ENCODE results near the gene ZBTB17. TPM values are rescaled to one million over a fixed set of nuclear protein-coding genes. Genes with fewer than 3 reads are reported as not detected.

The ZBTB17 gene
- total and polyA plus RNA-seq, 9 of the 15 experiments (the other 6 are each of a cell fraction or from before 2014, with no cell fraction given): 1.1 to 53.4 (median 29.6) TPM

- TF ChIP-seq EHMT2 (IDR thresholded peaks at IDR 0.05): no peak
- no peak for TF ChIP-seq NFATC3 (IDR thresholded peaks at IDR 0.05)
- TF ChIP-seq SNIP1 (IDR thresholded peaks at IDR 0.05; ENCODE audit: low read depth): no peak
- TF ChIP-seq YBX1 (IDR thresholded peaks at IDR 0.05): no peak
- TF ChIP-seq ZNF124 (CRISPR knock-in tag; IDR thresholded peaks at IDR 0.05): no peak
- TF ChIP-seq XRCC4 (IDR thresholded peaks at IDR 0.05; ENCODE audit: extremely low read depth, insufficient read depth, insufficient read length): no peak
- no peak; the same call in 1 of the 2 replicates for TF ChIP-seq ZBTB2 (IDR thresholded peaks at IDR 0.05)
- TF ChIP-seq, protein P1, sequence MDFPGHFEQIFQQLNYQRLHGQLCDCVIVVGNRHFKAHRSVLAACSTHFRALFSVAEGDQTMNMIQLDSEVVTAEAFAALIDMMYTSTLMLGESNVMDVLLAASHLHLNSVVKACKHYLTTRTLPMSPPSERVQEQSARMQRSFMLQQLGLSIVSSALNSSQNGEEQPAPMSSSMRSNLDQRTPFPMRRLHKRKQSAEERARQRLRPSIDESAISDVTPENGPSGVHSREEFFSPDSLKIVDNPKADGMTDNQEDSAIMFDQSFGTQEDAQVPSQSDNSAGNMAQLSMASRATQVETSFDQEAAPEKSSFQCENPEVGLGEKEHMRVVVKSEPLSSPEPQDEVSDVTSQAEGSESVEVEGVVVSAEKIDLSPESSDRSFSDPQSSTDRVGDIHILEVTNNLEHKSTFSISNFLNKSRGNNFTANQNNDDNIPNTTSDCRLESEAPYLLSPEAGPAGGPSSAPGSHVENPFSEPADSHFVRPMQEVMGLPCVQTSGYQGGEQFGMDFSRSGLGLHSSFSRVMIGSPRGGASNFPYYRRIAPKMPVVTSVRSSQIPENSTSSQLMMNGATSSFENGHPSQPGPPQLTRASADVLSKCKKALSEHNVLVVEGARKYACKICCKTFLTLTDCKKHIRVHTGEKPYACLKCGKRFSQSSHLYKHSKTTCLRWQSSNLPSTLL (IDR thresholded peaks at IDR 0.05): no peak
- TF ChIP-seq, protein P2, sequence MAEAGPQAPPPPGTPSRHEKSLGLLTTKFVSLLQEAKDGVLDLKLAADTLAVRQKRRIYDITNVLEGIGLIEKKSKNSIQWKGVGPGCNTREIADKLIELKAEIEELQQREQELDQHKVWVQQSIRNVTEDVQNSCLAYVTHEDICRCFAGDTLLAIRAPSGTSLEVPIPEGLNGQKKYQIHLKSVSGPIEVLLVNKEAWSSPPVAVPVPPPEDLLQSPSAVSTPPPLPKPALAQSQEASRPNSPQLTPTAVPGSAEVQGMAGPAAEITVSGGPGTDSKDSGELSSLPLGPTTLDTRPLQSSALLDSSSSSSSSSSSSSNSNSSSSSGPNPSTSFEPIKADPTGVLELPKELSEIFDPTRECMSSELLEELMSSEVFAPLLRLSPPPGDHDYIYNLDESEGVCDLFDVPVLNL (CRISPR knock-in tag; IDR thresholded peaks at IDR 0.05; ENCODE audit: low read depth): no peak
- TF ChIP-seq E2F6 (IDR thresholded peaks at IDR 0.05; ENCODE audit: borderline replicate concordance in 1 of 2, extremely low read depth in 1 of 2, insufficient read depth in 1 of 2, insufficient read length in 1 of 2, low read depth in 1 of 2, low read length in 1 of 2, poor library complexity in 1 of 2, severe bottlenecking in 1 of 2): peak; percentile 67 to 86
- no peak for TF ChIP-seq ZNF766 (CRISPR knock-in tag; conservative IDR thresholded peaks at IDR 0.05)
- TF ChIP-seq ZFP30 (CRISPR knock-in tag; IDR thresholded peaks at IDR 0.05; ENCODE audit: borderline replicate concordance): no peak
- TF ChIP-seq ARID4B (CRISPR knock-in tag; IDR thresholded peaks at IDR 0.05): peak; percentile 53
- TF ChIP-seq MXI1 (IDR thresholded peaks at IDR 0.05; ENCODE audit: low read depth, low read length): peak; percentile 76; the same call in 1 of the 2 replicates
- TF ChIP-seq SMAD1 (IDR thresholded peaks at IDR 0.05; ENCODE audit: low read depth, low read length, partially characterized antibody): no peak
- TF ChIP-seq STAT5B (CRISPR knock-in tag; IDR thresholded peaks at IDR 0.05): no peak
These were observed 38.9 kb upstream of the ZBTB17 start (continued) for GRCh38 chr1:16014509-16015482.

Measured in K562 (cell line).